Epithelial cell of esophagus (primary cell): ENCODE results near the gene NHERF1.

Experiments used
- DNase-seq: peaks from one replicate; pipeline ENCODE4 v3.0.0; 2010; ENCODE audit warnings: low read depth
- H3K4me3 ChIP-seq: 2 replicates; pipeline ENCODE4 v1.5.1; 2011; ENCODE audit warnings: mild to moderate bottlenecking, low read length, control low read depth
- TF ChIP-seq, protein P1 (sequence below): IDR thresholded peaks from 2 replicates; pipeline ENCODE4 v1.5.1; 2011; ENCODE audit warnings: low read depth, mild to moderate bottlenecking, low read length, control low read depth, inconsistent platforms; ENCODE audit not compliant: insufficient read depth; ENCODE audit errors: missing control alignments

The NHERF1 gene

DNA sequence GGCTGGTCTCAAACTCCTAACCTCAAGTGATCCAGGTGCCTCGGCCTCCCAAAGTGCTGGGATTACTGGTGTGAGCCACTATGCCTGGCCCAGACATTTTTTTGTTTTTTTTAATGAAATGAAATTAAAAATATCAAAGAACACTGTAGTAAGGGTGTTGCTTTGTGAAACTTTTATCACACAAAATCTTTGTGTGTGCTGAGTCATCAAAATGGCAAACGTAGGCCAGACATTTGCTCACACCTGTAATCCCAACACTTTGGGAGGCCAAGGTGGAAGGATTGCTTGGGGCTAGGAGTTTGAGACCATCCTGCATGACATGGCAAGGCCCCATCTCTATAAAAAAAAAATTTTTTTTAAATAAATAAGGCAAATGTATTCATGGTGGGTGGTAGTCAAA is 18.0 kb downstream of the NHERF1 start:
- TF ChIP-seq, protein P1, sequence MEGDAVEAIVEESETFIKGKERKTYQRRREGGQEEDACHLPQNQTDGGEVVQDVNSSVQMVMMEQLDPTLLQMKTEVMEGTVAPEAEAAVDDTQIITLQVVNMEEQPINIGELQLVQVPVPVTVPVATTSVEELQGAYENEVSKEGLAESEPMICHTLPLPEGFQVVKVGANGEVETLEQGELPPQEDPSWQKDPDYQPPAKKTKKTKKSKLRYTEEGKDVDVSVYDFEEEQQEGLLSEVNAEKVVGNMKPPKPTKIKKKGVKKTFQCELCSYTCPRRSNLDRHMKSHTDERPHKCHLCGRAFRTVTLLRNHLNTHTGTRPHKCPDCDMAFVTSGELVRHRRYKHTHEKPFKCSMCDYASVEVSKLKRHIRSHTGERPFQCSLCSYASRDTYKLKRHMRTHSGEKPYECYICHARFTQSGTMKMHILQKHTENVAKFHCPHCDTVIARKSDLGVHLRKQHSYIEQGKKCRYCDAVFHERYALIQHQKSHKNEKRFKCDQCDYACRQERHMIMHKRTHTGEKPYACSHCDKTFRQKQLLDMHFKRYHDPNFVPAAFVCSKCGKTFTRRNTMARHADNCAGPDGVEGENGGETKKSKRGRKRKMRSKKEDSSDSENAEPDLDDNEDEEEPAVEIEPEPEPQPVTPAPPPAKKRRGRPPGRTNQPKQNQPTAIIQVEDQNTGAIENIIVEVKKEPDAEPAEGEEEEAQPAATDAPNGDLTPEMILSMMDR = no peak
- DNase-seq = no peak
- H3K4me3 ChIP-seq = no peak overlapping the region

DNA sequence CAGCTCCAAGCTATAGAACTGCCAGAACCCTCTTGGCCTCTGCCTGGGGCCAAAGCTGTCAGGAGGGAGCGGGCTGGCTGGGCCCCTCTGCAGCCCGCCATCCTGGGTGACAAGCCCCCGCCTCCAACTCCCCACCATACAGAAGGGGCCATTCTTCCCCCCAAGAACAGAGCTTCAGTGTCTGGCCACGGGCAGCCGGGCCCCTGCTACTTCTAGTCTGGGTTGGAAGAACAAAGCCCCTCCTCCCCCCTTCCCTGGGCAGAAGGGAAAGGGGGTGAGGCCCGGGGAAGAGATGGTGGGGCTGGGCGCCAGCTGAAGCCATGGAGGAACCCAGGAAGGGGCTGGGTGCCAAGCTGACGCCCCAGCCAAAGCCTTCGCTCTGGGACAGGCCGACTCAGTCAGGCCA is 18.7 kb downstream of the NHERF1 start:
- TF ChIP-seq, protein P1 = no peak

DNA sequence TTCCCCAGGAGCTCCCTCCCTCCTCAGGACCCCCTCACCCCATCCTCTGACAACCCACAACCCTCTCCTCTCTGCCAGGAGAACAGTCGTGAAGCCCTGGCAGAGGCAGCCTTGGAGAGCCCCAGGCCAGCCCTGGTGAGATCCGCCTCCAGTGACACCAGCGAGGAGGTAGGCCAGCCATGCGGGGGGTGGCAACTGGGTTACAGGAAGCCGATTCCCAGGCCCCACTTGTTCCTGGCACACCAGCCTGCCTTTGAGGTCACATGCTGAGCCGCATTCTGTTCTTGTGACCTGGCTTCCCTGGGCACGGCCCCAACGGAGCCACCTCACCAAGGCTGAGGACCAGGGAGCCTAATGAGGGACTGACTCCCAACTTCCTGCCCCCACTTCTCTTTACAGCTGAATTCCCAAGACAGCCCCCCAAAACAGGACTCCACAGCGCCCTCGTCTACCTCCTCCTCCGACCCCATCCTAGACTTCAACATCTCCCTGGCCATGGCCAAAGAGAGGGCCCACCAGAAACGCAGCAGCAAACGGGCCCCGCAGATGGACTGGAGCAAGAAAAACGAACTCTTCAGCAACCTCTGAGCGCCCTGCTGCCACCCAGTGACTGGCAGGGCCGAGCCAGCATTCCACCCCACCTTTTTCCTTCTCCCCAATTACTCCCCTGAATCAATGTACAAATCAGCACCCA is 19.8 kb downstream of the NHERF1 start:
- DNase-seq = no peak
- TF ChIP-seq, protein P1 = no peak
- H3K4me3 ChIP-seq = no peak overlapping the region

More for the DNA sequence above, 18.7 kb downstream of the NHERF1 start:
- no peak overlapping the region for H3K4me3 ChIP-seq
- DNase-seq = no peak

DNA sequence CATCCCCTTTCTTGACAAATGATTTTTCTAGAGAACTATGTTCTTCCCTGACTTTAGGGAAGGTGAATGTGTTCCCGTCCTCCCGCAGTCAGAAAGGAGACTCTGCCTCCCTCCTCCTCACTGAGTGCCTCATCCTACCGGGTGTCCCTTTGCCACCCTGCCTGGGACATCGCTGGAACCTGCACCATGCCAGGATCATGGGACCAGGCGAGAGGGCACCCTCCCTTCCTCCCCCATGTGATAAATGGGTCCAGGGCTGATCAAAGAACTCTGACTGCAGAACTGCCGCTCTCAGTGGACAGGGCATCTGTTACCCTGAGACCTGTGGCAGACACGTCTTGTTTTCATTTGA is 20.3 kb downstream of the NHERF1 start:
- no peak for DNase-seq
- H3K4me3 ChIP-seq = no peak overlapping the region
- TF ChIP-seq, protein P1 = no peak

DNA sequence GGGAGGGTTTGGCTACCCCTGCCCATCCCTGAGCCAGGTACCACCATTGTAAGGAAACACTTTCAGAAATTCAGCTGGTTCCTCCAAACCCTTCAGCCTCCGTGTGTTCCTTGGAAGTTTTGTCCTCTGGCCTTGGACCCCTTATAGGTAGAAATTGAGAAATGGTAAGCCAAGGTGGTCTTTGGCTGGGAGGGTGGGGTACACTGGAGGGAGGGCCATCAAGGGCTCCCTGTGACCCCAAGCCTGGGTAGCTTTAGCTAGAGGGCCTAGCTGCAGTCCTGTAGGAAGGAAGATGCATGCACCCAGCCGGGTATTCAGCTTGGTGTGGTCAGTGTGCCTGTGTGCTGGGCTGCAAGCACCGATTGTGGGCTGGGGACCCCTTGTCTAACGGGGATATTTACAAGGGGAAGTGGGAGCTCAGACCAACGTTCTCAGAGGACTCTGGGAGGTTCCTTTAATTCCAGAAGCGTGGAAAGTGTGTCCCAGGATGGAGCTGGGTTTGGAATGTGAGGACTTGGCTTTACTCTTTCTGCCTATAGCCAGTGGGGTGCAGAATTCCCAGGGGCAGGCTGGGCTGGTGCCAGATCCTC is 20.9 kb downstream of the NHERF1 start:
- no peak overlapping the region for H3K4me3 ChIP-seq
- TF ChIP-seq, protein P1 = no peak
- no peak for DNase-seq

DNA sequence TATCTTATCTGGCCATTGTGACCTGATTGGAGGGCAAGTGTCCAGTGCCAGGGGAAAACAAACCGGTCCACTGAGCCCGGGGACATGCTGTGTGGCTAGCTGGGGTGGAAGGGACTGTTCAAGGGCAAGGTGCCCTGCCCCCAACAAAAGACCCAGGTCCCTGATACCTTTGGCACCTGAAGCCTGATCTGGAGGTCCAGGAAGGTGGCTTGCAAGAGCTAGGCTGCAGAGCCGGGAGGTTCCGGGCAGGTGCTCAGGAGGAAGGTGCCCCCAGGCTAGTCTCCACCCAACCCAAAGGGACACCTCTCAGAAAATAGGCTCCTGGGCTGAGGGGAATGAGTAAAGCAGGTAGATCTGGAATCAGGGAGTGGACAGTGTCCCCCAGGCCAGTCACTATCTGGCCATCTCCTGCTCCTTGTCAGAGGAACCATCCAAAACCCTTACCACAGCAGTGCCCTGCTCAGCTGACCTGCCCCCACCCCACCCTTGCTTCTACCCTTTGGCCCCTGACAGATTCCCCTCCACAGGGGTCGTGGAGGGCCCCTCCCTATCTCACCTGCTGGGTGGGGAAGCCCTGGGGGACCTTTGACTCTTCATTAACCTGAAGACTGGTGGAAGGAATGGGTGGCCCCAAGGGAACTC is 21.5 kb downstream of the NHERF1 start:
- TF ChIP-seq, protein P1 = no peak
- DNase-seq = no peak
- no peak overlapping the region for H3K4me3 ChIP-seq
